ENCODE results near the gene VSTM4.

DNA sequence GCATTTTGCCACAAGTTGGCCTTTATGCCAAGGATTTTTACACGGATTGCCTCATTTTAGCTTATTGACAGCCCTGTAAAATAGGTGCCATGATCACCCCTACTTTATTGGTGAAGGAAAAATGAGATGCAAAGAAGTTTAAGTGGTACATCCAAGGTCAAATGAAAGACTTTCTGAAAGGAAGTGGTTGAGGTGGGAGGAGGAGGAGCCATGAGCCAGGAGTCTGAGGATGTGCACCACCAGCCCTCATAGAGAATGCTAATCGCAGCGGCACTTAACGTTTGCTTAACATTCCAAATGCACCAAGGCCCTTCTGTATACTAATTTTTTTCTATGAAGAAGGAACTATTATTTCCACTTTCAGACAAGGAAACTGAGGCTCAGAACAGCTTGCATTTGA, 144.7 kb downstream of the VSTM4 start:
- TF ChIP-seq, protein P1, sequence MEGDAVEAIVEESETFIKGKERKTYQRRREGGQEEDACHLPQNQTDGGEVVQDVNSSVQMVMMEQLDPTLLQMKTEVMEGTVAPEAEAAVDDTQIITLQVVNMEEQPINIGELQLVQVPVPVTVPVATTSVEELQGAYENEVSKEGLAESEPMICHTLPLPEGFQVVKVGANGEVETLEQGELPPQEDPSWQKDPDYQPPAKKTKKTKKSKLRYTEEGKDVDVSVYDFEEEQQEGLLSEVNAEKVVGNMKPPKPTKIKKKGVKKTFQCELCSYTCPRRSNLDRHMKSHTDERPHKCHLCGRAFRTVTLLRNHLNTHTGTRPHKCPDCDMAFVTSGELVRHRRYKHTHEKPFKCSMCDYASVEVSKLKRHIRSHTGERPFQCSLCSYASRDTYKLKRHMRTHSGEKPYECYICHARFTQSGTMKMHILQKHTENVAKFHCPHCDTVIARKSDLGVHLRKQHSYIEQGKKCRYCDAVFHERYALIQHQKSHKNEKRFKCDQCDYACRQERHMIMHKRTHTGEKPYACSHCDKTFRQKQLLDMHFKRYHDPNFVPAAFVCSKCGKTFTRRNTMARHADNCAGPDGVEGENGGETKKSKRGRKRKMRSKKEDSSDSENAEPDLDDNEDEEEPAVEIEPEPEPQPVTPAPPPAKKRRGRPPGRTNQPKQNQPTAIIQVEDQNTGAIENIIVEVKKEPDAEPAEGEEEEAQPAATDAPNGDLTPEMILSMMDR (conservative IDR thresholded peaks at IDR 0.05 in 1 of 2, IDR thresholded peaks at IDR 0.05 in 1 of 2; ENCODE audit: low read depth in 1 of 2, low read length in 2 of 2) = no peak
- no peak for TF ChIP-seq EZH2 (IDR thresholded peaks at IDR 0.05; ENCODE audit: low read length, missing control alignments)
